GM10266 (cell line): ENCODE data around the gene ARL6IP6.

Experiments used
- DNase-seq: peaks from one replicate; pipeline ENCODE4 v3.0.0; 2012; ENCODE audit errors: extremely low spot score
- TF ChIP-seq, protein P1 (sequence below): IDR thresholded peaks from 2 replicates; pipeline ENCODE4 v1.5.1; 2012; ENCODE audit warnings: mild to moderate bottlenecking, low read depth; ENCODE audit not compliant: control insufficient read depth, insufficient read depth; ENCODE audit errors: missing control alignments

Gene ARL6IP6

DNA sequence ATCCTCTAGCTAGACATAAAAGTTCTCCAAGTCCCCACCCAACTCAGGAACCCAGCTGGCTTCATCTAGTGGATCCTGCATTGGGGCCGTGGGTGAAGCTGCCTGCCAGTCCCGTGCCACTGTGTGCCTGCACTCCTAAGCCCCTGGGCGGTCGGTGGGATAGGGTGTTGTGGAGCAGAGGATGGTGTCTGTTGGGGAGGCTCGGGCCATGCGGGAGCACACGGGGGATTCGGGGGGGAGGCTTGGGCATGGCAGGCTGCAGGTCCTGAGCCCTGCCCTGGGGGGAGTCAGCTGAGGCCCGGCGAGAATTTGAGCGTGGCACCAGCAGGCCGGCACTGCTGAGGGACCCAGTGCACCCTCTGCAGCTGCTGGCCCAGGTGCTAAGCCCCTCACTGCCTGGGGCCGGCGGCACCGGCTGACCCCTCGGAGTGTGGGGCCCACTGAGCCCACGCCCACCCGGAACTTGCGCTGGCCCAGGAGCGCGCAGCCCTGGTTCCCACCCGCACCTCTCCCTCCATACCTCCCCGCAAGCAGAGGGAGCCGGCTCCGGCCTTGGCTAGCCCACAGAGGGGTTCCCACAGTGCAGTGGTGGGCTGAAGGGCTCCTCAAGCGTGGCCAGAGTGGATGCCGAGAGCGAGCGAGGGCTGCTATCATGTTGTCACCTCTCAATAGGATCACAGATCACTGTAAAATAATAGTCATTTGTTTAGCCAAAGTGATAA, 86.4 kb downstream of the ARL6IP6 start:
- TF ChIP-seq, protein P1, sequence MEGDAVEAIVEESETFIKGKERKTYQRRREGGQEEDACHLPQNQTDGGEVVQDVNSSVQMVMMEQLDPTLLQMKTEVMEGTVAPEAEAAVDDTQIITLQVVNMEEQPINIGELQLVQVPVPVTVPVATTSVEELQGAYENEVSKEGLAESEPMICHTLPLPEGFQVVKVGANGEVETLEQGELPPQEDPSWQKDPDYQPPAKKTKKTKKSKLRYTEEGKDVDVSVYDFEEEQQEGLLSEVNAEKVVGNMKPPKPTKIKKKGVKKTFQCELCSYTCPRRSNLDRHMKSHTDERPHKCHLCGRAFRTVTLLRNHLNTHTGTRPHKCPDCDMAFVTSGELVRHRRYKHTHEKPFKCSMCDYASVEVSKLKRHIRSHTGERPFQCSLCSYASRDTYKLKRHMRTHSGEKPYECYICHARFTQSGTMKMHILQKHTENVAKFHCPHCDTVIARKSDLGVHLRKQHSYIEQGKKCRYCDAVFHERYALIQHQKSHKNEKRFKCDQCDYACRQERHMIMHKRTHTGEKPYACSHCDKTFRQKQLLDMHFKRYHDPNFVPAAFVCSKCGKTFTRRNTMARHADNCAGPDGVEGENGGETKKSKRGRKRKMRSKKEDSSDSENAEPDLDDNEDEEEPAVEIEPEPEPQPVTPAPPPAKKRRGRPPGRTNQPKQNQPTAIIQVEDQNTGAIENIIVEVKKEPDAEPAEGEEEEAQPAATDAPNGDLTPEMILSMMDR: no peak
- no peak for DNase-seq

DNA sequence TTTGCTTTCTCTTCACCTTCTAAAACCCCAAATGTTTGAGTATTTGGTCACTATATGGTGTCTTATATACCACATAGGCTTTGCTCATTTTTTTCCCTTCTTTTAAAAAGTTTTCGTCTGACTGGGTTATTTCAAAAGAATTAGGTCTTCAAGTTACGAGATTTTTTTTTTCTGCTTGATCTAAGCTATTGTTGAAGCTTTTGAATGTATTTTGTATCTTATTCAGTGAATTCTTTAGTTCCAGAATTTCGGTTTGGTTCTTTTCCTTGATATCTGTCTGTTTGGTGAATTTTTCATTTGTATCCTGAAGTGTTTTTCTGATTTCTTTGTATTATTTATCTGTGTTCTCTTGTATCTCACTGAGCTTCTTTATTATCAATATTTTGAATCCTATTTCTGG, 93.5 kb downstream of the ARL6IP6 start:
- TF ChIP-seq, protein P1: no peak
- DNase-seq: no peak
